Omental fat pad (tissue), 4 donors: ENCODE results near the gene MEMO1. TPM values are rescaled to one million over a fixed set of nuclear protein-coding genes. Genes with fewer than 3 reads are reported as not detected.
"Not testable (repeated sequence)": the region's sequence is repeated elsewhere in the genome, so short reads cannot be mapped to it uniquely, and the experiment has no call there.

Source experiments
- ATAC-seq: fragments of 150-250 bp; one replicate; pipeline ENCODE4 v1.9.1; 2016; ENCODE audit warnings: mild to moderate bottlenecking, moderate library complexity; ENCODE audit not compliant: low FRiP score
- DNase-seq: peaks from one replicate; pipeline ENCODE4 v3.0.0-alpha.2; 2019; ENCODE audit warnings: low spot score
- total RNA-seq, 4 donors: library from RNA; depleted of rRNA; stranded (reverse); fragments of >200 nt; gene quantifications; one replicate each; pipeline ENCODE4 v1.1.0, GENCODE V29; 2016
- TF ChIP-seq, protein P1 (sequence below), 3 donors: fragments of 450-650 bp; IDR thresholded peaks; one replicate each; pipeline ENCODE4 v1.5.1; 2016 to 2017; ENCODE audit warnings: antibody characterized with exemption in 3 of 3, mild to moderate bottlenecking in 3 of 3, moderate library complexity in 2 of 3

Gene MEMO1
- 10 to 100 TPM; 14.7 to 26.2 (median 21.7) TPM for total RNA-seq

DNA sequence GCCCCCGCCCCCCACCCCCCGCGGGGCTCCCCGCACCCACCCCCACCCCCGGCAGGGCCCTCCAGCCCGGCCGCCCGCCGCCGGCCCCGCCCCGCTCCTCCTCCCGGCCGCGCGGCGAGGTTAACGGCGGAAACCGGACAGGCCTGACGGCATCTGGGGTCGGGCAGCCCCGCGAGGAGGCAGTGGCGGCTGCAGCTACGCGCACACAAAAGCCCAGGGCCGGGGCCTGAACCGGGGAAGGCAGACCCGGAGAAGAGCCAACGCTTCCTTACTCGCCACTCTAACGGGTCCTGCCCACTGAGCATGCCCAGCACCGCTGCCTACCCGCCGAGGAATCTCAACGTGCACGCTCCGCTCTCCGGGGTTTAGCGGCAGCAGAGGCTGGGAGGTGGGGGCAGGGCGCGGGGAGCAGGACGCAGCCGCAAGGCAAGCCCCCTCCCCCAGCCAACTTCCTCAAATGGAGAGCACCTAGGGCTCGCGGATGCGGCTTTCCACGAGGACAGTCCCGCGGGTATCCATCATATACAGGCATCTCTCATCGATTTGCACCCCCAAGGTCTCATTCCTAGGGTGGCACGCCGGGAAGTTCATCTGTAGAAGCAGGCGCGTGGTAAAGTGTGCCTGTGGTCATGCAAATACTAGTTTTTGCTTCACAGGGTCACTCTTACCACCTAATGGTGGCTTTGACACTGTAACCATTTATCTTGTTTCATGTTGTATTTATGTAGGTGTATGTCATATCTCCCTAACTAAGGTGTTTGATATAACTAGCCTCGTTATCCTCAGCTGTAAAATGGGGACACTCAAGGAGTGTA lies at the start of gene MEMO1:
MEMO1 (minus strand) TSS at position 339 of the 815 bp plus-strand sequence. CDS start 761 bp downstream, outside the sequence.
- DNase-seq = peak; percentile 80
- TF ChIP-seq, protein P1, sequence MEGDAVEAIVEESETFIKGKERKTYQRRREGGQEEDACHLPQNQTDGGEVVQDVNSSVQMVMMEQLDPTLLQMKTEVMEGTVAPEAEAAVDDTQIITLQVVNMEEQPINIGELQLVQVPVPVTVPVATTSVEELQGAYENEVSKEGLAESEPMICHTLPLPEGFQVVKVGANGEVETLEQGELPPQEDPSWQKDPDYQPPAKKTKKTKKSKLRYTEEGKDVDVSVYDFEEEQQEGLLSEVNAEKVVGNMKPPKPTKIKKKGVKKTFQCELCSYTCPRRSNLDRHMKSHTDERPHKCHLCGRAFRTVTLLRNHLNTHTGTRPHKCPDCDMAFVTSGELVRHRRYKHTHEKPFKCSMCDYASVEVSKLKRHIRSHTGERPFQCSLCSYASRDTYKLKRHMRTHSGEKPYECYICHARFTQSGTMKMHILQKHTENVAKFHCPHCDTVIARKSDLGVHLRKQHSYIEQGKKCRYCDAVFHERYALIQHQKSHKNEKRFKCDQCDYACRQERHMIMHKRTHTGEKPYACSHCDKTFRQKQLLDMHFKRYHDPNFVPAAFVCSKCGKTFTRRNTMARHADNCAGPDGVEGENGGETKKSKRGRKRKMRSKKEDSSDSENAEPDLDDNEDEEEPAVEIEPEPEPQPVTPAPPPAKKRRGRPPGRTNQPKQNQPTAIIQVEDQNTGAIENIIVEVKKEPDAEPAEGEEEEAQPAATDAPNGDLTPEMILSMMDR (IDR thresholded peaks at IDR 0.05) = no peak
- ATAC-seq = peak; percentile 95

DNA sequence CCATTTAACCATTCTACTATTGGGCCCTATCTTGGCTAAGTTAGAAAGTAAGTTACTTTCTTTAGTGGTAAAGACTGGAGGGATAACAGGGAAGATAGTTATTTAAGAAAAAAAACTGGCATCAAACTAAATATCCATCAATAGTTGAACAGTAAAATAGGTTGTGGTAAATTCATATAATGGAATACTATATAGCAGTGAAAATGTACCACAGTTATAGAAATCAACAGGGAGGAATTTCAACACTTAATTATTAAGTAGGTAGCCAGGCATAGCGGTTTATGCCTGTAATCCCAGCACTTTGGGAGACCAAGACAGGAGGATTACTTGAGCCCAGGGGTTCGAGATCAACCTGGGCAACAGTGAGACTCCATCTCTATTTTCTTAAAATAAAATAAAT lies 49.5 kb upstream of the MEMO1 start:
- ATAC-seq (no peak), DNase-seq (no peak)
- TF ChIP-seq, protein P1 (IDR thresholded peaks at IDR 0.05) = no peak

DNA sequence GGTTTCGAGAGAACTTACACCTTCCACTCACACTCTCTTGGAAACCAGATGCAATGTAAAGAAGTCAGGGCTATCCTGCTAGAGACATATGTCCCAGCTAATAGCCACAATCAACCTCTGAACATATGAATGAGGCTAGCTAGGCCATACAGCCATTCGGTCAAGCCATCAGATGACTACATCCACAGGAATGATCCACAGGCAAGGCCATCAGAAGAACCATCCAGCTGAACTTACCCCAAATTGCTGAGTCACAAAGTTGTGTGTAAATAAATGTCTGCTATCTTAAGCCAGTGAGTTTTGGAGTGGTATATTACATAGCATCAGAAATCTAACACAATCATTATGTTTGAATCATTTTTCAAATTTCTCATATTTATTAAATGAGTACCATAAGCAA lies 47.3 kb upstream of the MEMO1 start:
- no peak for DNase-seq
- TF ChIP-seq, protein P1 (IDR thresholded peaks at IDR 0.05) = no peak
- ATAC-seq = no peak

DNA sequence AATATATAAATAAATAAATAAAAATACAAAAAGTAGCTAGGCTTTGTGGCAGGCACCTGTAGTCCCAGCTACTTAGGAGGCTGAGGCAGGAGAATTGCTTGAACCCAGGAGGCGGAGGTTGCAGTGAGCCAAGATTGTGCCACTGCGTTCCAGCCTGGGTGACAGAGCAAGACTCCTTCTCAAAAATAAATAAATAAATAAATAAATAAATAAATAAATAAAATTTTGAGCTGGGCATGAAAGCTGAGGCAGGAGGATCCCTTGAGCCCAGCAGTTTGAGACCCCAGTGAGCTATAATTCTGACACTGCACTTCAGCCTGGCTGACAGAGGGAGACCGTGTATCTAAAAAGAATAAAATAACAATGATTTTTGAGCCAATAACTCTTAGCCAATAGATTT lies 43.8 kb upstream of the MEMO1 start:
- DNase-seq, ATAC-seq: not testable (repeated sequence)

DNA sequence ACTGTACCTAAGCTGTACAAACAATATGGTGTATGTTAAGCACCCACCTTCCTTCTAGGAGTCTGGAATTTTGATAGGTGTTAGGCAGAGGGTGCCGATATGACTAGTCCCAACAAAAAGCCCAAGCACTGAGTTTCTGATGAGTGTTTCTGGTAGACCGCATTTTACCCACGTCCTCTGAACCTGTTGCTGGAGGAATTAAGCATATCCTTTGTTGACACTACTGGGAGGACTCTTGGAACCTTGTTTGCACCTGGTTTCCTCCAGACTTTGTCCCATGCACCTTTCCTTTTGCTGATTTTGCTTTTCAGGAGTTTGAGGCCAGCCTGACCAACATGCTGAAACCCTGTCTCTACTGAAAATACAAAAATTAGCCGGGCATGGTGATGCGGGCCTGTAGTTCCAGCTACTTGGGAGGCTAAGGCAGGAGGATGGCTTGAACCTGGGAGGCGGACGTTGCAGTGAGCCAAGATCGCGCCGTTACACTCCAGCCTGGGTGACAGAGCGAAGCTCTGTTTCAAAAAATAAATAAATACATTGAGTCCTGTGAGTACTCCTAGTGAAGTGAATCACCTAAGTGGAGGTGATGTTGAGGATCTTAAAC lies 41.1 kb upstream of the MEMO1 start:
- TF ChIP-seq, protein P1 (IDR thresholded peaks at IDR 0.05) = no peak
- ATAC-seq (no peak), DNase-seq (no peak)

DNA sequence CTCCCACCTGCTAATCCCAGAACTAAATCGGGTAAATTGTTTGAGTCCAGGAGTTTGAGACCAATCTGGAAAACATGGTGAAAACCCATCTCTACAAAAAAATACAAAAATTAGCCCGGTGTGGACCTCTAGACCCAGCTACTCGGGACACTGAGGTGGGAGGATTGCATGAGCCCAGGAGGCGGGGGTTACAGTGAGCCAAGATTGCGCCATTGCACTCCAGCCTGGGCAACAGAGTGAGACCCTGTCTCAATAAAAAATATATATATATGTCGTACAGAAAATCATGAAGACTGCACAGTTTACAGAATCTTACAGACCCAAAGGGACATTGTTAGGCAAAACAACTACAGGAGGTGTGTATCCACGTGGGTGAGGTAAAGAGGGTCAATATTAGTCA lies 32.8 kb upstream of the MEMO1 start:
- no peak for DNase-seq
- ATAC-seq = no peak
- TF ChIP-seq, protein P1 (IDR thresholded peaks at IDR 0.05) = no peak

DNA sequence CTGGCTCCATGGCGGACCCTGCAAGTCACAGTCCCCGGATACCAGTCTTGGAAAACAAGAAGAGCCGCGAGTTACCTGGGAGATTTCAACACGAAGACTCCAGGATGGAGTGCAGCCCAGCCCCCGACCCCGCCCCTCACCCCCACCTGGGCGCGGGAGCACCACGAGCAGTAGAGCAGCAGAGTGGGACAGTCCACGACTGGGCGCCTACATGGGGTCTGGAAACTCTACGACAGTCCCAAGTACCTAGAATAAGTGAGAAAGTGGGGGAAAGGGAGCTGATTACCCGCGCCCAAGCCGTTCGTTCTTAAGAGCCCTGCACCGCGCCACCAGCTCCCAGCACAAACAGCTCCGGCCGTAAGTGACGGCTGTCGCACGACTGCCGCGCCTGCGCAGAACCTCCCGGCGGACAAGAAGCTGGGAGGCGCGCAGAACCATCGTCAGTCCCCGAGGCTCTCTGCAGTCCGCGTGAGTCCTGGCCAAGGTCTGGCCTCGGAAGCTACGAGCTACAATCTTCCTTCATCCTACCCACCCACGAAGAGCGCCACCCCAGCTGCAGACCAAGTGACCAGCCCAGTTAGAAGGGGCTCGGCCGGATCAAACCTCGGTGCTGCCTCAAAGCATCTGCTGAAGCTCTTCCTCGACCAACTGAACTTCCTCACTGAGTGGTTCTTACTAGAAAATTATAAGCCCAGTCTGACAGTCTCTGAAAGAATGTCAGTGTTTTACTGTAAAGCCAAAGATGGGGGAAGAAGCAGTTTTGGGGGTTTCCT lies 28.8 kb upstream of the MEMO1 start, which contains the start of gene DPY30:
DPY30 (minus strand) TSS at position 359 of the 773 bp plus-strand sequence; CDS start at position 10, 349 bp downstream.
- ATAC-seq = peak; percentile 98
- TF ChIP-seq, protein P1 (IDR thresholded peaks at IDR 0.05) = no peak
- DNase-seq = peak; percentile 54

DNA sequence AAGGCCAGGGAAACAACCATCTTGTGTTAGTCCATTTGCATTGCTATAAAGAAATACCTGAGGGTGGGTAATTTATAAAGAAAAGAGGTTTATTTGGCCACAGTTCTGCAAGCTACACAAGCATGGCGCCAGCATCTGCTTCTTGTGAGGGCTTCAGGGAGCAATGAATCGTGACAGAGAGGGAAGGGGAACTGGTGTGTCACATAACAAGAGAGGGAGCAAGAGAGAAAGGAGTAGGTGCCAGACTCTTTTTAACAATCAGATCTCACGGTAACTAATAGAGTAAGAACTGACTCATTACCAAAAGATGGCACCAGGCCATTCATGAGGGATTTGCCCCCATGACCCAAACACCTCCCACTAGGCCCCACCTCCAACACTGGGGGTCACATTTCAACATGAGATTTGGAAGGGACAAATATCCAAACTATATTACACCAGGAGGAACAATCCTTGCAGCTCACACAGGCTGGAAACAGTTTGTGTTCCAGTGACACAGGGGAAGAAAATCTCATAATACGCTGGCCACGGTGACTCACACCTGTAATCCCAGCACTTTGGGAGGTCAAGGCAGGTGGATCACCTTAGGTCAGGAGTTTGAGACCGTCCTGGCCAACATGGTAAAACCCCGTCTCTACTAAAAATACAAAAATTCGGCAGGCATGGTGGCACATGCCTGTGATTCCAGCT lies 23.5 kb upstream of the MEMO1 start:
- not testable (repeated sequence) for DNase-seq, ATAC-seq

DNA sequence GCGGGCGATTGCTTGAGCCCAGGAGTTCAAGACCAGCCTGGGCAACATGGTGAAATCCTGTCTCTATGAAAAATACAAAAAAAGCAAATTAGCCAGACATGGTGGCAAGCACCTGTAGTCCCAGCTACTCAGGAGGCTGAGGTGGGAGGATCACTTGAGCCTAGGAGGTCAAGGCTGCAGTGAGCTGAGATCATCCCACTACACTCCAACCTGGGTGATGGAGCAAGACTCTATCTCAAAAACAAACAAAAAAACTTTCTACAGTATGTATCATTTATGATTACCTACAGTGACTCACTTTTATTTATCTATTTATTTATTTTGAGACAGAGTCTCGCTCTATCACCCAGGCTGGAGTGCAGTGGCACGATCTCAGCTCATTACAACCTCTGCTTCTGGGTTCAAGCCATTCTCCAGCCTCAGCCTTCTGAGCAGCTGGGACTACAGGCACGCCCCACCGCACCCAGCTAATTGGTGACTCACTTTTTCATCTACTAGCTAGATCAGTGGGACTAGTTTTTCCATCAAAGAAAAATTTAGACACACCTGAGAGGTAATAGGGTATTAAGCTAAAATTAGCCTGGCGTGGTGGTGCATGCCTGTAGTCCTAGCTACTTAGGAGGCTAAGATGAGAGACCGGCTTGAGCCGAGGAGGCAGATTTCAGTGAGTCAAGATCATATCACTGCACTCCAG lies 8.1 kb upstream of the MEMO1 start:
- not testable (repeated sequence) for ATAC-seq, DNase-seq
